T-helper 1 cell treated with Interleukin-12 subunit alpha and Interleukin-12 subunit beta and Interleukin-4 antibody, amounts not matched to agents 30 μg/mL and 1 μg/mL, for 36 hours (primary cell): ENCODE measurements around the gene DLEU7.

Experiments used
- H3K27ac Mint-ChIP-seq: one replicate; pipeline ENCODE4 v1.8.0; 2021; ENCODE audit warnings: mild to moderate bottlenecking, mixed read lengths
- H3K27me3 Mint-ChIP-seq: one replicate; pipeline ENCODE4 v1.8.0; 2021; ENCODE audit warnings: low read depth, mixed read lengths
- H3K36me3 Mint-ChIP-seq: one replicate; pipeline ENCODE4 v1.8.0; 2021; ENCODE audit warnings: low read depth, mixed read lengths
- H3K4me1 Mint-ChIP-seq: one replicate; pipeline ENCODE4 v1.8.0; 2021; ENCODE audit warnings: low read depth, mixed read lengths
- H3K4me3 Mint-ChIP-seq: one replicate; pipeline ENCODE4 v1.8.0; 2021; ENCODE audit warnings: mild to moderate bottlenecking, moderate library complexity, mixed read lengths
- H3K9me3 Mint-ChIP-seq: one replicate; pipeline ENCODE4 v1.8.0; 2021; ENCODE audit warnings: mixed read lengths

The DLEU7 gene

GRCh38 chr13:50843257-50844083 lies at the start of gene DLEU7:
Gene DLEU7, minus strand, starts transcription at chr13:50843692. Its CDS starts 46 bp downstream, at chr13:50843646.
- no peak within 1 kb of the TSS for H3K4me3 Mint-ChIP-seq
- peaks cover 10% of the 10 kb centered on the region for H3K27me3 Mint-ChIP-seq
- H3K9me3 Mint-ChIP-seq, result no peaks in the 10 kb centered on the region
- peaks cover 3% of the 10 kb centered on the region for H3K36me3 Mint-ChIP-seq
- no peak within 1 kb of the TSS for H3K27ac Mint-ChIP-seq
- H3K4me1 Mint-ChIP-seq, result peaks cover 9% of the 10 kb centered on the region

- H3K4me1 Mint-ChIP-seq, result peaks cover 41% of the 10 kb centered on the region
- no peaks in the 10 kb centered on the region for H3K27me3 Mint-ChIP-seq
- H3K27ac Mint-ChIP-seq, result peak overlapping the region; percentile 96
- peak overlapping the region; percentile 83 for H3K4me3 Mint-ChIP-seq
- H3K36me3 Mint-ChIP-seq, result peaks cover 14% of the 10 kb centered on the region
- H3K9me3 Mint-ChIP-seq, result peaks cover 5% of the 10 kb centered on the region
These were observed 48.9 kb upstream of the DLEU7 start for GRCh38 chr13:50892210-50892944.

- Mint-ChIP-seq H3K27ac (peak overlapping the region; percentile 49), H3K27me3 (no peaks in the 10 kb centered on the region), H3K36me3 (peaks cover 12% of the 10 kb centered on the region), H3K4me1 (peaks cover 41% of the 10 kb centered on the region), H3K9me3 (peaks cover 5% of the 10 kb centered on the region), H3K4me3 (peak overlapping the region; percentile 54)
These were observed 47.7 kb upstream of the DLEU7 start for GRCh38 chr13:50891206-50891605.

- Mint-ChIP-seq H3K4me3 (no peak overlapping the region), H3K27ac (no peak overlapping the region), H3K9me3 (no peaks in the 10 kb centered on the region), H3K4me1 (peaks cover 37% of the 10 kb centered on the region), H3K27me3 (no peaks in the 10 kb centered on the region), H3K36me3 (peaks cover 7% of the 10 kb centered on the region)
These were observed 45.8 kb upstream of the DLEU7 start for GRCh38 chr13:50889317-50889716.

DNA sequence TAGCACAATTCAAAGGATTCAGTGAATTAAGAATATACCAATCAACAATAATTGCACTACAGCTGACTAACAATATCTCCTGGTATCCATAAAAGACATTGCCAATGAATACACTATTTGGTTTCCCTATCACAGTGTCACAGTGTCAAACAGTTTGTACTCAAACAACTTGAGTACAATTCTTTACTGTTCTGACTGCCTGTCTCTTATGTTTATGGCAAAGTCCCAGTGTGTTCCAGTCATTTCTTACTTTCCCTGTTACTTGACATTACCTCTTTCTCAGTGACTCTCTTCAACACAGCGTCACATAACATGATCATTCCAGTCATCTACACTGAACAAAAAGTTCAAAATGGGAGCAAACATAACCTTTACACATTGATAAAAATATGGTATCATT lies 44.9 kb upstream of the DLEU7 start:
- peaks cover 28% of the 10 kb centered on the region for H3K4me1 Mint-ChIP-seq
- H3K36me3 Mint-ChIP-seq, result peaks cover 2% of the 10 kb centered on the region
- peaks cover 3% of the 10 kb centered on the region for H3K27me3 Mint-ChIP-seq
- H3K9me3 Mint-ChIP-seq, result no peaks in the 10 kb centered on the region
- H3K27ac Mint-ChIP-seq, result no peak overlapping the region
- no peak overlapping the region for H3K4me3 Mint-ChIP-seq

- peaks cover 4% of the 10 kb centered on the region for H3K9me3 Mint-ChIP-seq
- peaks cover 19% of the 10 kb centered on the region for H3K4me1 Mint-ChIP-seq
- no peak overlapping the region for H3K4me3 Mint-ChIP-seq
- peaks cover 3% of the 10 kb centered on the region for H3K27me3 Mint-ChIP-seq
- peaks cover 5% of the 10 kb centered on the region for H3K36me3 Mint-ChIP-seq
- no peak overlapping the region for H3K27ac Mint-ChIP-seq
These were observed 43.7 kb upstream of the DLEU7 start for GRCh38 chr13:50887151-50887550.

GRCh38 chr13:50884265-50884664 lies 40.8 kb upstream of the DLEU7 start:
- Mint-ChIP-seq H3K4me3 (no peak overlapping the region), H3K27me3 (peaks cover 3% of the 10 kb centered on the region), H3K4me1 (peaks cover 3% of the 10 kb centered on the region), H3K9me3 (peaks cover 4% of the 10 kb centered on the region), H3K27ac (no peak overlapping the region), H3K36me3 (peaks cover 5% of the 10 kb centered on the region)

DNA sequence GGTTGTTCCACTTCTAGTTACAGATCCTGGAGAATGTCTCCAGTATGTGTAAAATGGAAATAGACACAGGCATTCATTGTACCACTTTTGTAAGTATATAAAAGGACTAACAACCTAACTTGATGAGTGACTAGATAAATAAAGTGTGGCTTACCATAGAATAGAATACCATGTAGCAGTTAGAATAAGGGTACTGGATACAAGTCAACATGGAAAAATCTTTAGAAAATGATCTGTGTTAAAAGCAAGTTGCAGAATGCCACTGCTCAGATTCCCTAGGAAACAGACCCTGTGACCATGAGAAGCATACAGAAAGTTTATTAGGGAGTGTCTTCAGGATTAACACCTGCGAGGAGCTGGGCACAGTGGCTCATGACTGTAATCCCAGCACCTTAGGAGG lies 40.2 kb upstream of the DLEU7 start:
- no peak overlapping the region for H3K27ac Mint-ChIP-seq
- H3K36me3 Mint-ChIP-seq, result peaks cover 5% of the 10 kb centered on the region
- peaks cover 3% of the 10 kb centered on the region for H3K4me1 Mint-ChIP-seq
- H3K27me3 Mint-ChIP-seq, result peaks cover 3% of the 10 kb centered on the region
- H3K9me3 Mint-ChIP-seq, result peaks cover 4% of the 10 kb centered on the region
- H3K4me3 Mint-ChIP-seq, result no peak overlapping the region

DNA sequence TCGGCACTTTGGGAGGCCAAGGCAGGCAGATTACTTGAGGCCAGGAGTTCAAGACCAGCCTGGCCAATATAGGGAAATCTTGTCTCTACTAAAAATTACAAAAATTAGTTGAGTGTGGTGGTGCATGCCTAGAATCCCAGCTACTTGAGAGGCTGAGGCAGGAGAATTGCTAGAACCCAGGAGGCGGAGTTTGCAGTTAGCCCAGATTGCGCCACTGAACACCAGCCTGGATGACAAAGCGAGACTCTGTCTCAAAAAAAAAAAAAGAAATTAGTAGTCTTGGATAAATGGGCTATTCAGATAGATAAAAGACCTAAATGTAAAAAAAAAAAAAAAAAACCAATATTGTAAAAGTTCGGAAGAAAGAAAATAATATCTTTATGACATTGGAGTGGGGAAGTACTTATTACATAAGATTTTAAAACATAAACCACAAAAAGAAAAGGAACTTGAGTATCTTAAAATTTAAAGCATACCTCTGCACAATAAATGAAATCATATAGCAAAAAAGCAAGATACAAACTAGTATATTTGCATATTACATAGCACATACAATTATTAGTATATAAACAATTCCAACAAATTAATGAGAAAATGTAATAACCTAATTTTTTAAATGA lies 39.4 kb upstream of the DLEU7 start:
- no peak overlapping the region for H3K4me3 Mint-ChIP-seq
- peaks cover 3% of the 10 kb centered on the region for H3K27me3 Mint-ChIP-seq
- H3K36me3 Mint-ChIP-seq, result peaks cover 2% of the 10 kb centered on the region
- peaks cover 3% of the 10 kb centered on the region for H3K4me1 Mint-ChIP-seq
- H3K27ac Mint-ChIP-seq, result no peak overlapping the region
- H3K9me3 Mint-ChIP-seq, result peaks cover 4% of the 10 kb centered on the region

DNA sequence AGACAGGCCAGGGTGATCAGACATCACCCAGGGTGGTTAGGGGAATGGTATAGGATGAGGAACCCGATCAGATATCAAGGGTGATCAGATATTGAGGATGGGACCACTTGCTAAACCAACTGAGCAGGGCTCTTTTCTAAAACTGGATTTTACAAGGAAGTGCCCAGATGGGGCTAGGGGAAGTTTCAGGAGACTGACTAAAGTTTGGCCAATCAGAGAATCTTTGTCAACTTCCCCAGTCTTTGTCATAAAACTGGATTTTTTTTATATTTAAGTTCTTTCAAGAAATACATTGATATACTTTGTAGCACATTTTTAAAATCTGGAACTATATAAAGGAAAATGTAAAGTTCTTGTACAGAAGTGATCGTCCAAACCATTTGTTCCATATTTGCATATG lies 30.5 kb upstream of the DLEU7 start:
- Mint-ChIP-seq H3K4me3 (no peak overlapping the region), H3K27me3 (no peaks in the 10 kb centered on the region), H3K4me1 (no peaks in the 10 kb centered on the region), H3K9me3 (no peaks in the 10 kb centered on the region), H3K36me3 (no peaks in the 10 kb centered on the region), H3K27ac (no peak overlapping the region)

DNA sequence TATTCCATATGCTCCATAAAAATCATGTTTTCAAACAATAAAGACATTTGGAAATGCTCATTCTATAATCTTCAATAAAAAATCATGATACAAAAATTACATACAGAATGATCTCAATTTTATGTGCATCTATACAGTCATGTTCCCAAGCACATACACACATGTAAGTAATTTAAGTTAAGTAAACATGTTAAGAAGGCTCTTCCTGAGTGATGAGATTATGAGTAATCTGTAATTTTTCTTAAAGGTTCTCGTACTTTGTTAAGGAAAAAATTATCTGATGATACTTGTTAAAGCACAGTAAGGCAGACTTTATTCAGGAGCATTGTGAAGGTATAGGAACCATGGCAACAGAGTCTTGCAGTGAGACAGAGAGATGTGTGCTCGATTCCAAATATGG lies 30.0 kb upstream of the DLEU7 start:
- no peak overlapping the region for H3K27ac Mint-ChIP-seq
- H3K9me3 Mint-ChIP-seq, result no peaks in the 10 kb centered on the region
- no peak overlapping the region for H3K4me3 Mint-ChIP-seq
- H3K4me1 Mint-ChIP-seq, result no peaks in the 10 kb centered on the region
- H3K27me3 Mint-ChIP-seq, result no peaks in the 10 kb centered on the region
- no peaks in the 10 kb centered on the region for H3K36me3 Mint-ChIP-seq

DNA sequence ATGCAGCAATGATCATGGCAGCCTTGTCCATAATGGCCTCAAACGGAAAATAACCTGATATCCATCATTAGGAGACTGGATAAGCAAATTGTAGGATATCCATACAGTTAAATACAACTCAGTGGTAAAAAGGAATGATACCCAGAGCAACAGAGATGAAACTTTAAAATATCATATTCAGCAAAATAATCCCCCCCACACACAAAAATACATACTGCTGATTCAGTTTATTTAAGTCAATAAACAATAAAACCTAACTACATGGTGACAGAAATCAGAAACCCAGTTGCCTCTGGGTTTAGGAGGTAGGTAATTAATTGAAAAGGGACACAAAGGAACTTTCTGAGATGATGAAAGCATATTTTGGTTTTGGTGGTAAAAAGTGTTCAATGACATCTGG lies 27.9 kb upstream of the DLEU7 start:
- no peaks in the 10 kb centered on the region for H3K9me3 Mint-ChIP-seq
- peaks cover 20% of the 10 kb centered on the region for H3K27me3 Mint-ChIP-seq
- H3K4me1 Mint-ChIP-seq, result peaks cover 3% of the 10 kb centered on the region
- H3K36me3 Mint-ChIP-seq, result no peaks in the 10 kb centered on the region
- H3K4me3 Mint-ChIP-seq, result no peak overlapping the region
- H3K27ac Mint-ChIP-seq, result no peak overlapping the region

- Mint-ChIP-seq H3K27me3 (peaks cover 21% of the 10 kb centered on the region), H3K4me1 (peaks cover 3% of the 10 kb centered on the region), H3K27ac (no peak overlapping the region), H3K36me3 (no peaks in the 10 kb centered on the region), H3K9me3 (peaks cover 4% of the 10 kb centered on the region), H3K4me3 (no peak overlapping the region)
These were observed 24.1 kb upstream of the DLEU7 start for GRCh38 chr13:50867637-50867945.

DNA sequence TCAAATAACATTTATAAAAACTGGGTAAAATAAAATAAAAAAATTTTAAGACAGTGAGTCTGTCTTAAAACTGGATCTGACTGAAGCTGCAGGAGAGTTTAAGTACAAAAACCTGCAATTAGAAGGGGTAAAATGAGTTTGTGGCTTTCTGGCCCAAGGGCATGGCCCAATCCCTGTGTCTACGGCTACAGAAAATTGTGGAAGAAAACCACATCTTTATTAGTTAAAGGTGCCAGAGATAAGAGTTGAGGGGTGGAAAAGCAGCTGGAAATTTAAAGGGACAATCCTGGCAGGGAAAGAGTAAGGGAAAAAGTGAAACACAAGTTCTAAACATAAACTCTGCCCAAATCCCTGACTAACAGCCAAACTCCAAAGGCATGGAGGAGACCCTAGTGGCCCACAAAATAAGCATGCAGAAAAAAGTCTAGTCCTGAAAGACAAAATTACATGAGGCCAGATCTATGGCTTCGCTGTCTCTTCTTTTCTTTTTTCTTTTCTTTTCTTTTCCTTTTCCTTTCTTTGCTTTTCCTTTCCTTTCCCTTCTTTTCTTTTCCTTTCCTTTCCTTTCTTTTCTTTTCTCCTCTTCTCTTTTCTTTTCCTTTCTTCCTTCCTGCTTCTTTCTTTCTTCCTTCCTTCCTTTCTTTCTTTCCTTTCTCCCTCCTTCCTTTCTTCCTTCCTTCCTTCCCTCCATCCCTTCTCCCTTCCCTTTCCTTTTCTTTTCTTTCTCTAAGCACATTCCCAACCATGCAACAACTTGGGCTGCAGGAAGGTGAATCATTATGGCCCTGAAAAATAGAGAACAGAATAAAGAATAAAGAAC lies 23.5 kb upstream of the DLEU7 start:
- no peak overlapping the region for H3K27ac Mint-ChIP-seq
- no peak overlapping the region for H3K4me3 Mint-ChIP-seq
- peaks cover 4% of the 10 kb centered on the region for H3K9me3 Mint-ChIP-seq
- no peaks in the 10 kb centered on the region for H3K36me3 Mint-ChIP-seq
- peaks cover 3% of the 10 kb centered on the region for H3K4me1 Mint-ChIP-seq
- H3K27me3 Mint-ChIP-seq, result peaks cover 21% of the 10 kb centered on the region
